Mesenchymal stem cell (in vitro differentiated cells and primary cell): ENCODE measurements around the gene SMCR8.

ENCODE experiments used
- DNase-seq: peaks from one replicate; pipeline ENCODE4 v3.0.0-alpha.2; 2013
- H2AFZ ChIP-seq: one replicate; pipeline ENCODE4 v1.6.1; 2013; ENCODE audit warnings: low read depth, mild to moderate bottlenecking, control low read depth, inconsistent platforms, low read length, moderate library complexity
- H2AK5ac ChIP-seq: 2 replicates; pipeline ENCODE4 v1.6.1; 2013; ENCODE audit warnings: low read length, moderate library complexity, mild to moderate bottlenecking, inconsistent platforms; ENCODE audit not compliant: severe bottlenecking
- H2BK120ac ChIP-seq: one replicate; pipeline ENCODE4 v1.6.1; 2013; ENCODE audit warnings: low read depth, mild to moderate bottlenecking, inconsistent platforms, low read length, moderate library complexity
- H2BK12ac ChIP-seq, 2 experiments: one replicate each; pipeline ENCODE4 v1.6.1; 2013; ENCODE audit warnings: inconsistent platforms in 2 of 2, low read length in 2 of 2, mild to moderate bottlenecking in 2 of 2, moderate library complexity in 2 of 2, control low read depth in 1 of 2
- H2BK15ac ChIP-seq: one replicate; pipeline ENCODE4 v1.6.1; 2013; ENCODE audit warnings: mild to moderate bottlenecking, low read depth, inconsistent platforms; ENCODE audit not compliant: poor library complexity, severe bottlenecking
- H2BK5ac ChIP-seq: 2 replicates; pipeline ENCODE4 v1.6.1; 2013; ENCODE audit warnings: low read depth, mild to moderate bottlenecking, low read length, control low read depth, inconsistent platforms; ENCODE audit not compliant: poor library complexity, severe bottlenecking
- H3K14ac ChIP-seq, 2 experiments: one replicate each; pipeline ENCODE4 v1.6.1; 2013; ENCODE audit warnings: inconsistent platforms in 2 of 2, low read length in 2 of 2, control low read depth in 1 of 2, mild to moderate bottlenecking in 1 of 2, moderate library complexity in 1 of 2
- H3K18ac ChIP-seq, 2 experiments: one replicate each; pipeline ENCODE4 v1.6.1; 2013; ENCODE audit warnings: inconsistent platforms in 2 of 2, low read length in 2 of 2, control low read depth in 1 of 2, low read depth in 1 of 2, mild to moderate bottlenecking in 1 of 2
- H3K23ac ChIP-seq, 2 experiments: one replicate each; pipeline ENCODE4 v1.6.1; 2013; ENCODE audit warnings: inconsistent platforms in 2 of 2, low read length in 2 of 2, mild to moderate bottlenecking in 2 of 2, moderate library complexity in 2 of 2, control low read depth in 1 of 2
- H3K27ac ChIP-seq: 2 replicates; pipeline ENCODE4 v1.5.1; 2013; ENCODE audit warnings: mild to moderate bottlenecking, moderate library complexity, low read length, control low read depth, inconsistent platforms; ENCODE audit not compliant: poor library complexity, severe bottlenecking
- H3K27me3 ChIP-seq, 2 experiments: 2 replicates each; pipeline versions ENCODE4 v1.6.1 to v1.7.0; 2013; ENCODE audit warnings: low read length in 2 of 2, mild to moderate bottlenecking in 2 of 2, moderate library complexity in 2 of 2, control low read depth in 1 of 2, inconsistent platforms in 1 of 2; ENCODE audit not compliant: control insufficient read depth in 1 of 2, insufficient read depth in 1 of 2
- H3K36me3 ChIP-seq, 2 experiments: 2 replicates each; pipeline versions ENCODE4 v1.6.1 to v1.7.0; 2013; ENCODE audit warnings: low read length in 2 of 2, control low read depth in 1 of 2, inconsistent platforms in 1 of 2, low read depth in 1 of 2, mild to moderate bottlenecking in 1 of 2; ENCODE audit not compliant: insufficient read depth in 2 of 2, control insufficient read depth in 1 of 2
- H3K4ac ChIP-seq, 2 experiments: one replicate each; pipeline ENCODE4 v1.6.1; 2013; ENCODE audit warnings: inconsistent platforms in 2 of 2, low read length in 2 of 2, mild to moderate bottlenecking in 2 of 2, moderate library complexity in 2 of 2, control low read depth in 1 of 2, low read depth in 1 of 2
- H3K4me1 ChIP-seq: 2 replicates; pipeline ENCODE4 v1.6.1; 2013; ENCODE audit warnings: low read depth, low read length, control low read depth; ENCODE audit not compliant: control insufficient read depth, insufficient read depth
- H3K4me2 ChIP-seq: 2 replicates; pipeline ENCODE4 v1.6.1; 2013; ENCODE audit warnings: low read length, mild to moderate bottlenecking, inconsistent platforms; ENCODE audit not compliant: poor library complexity, severe bottlenecking
- H3K4me3 ChIP-seq, 2 experiments: 2 replicates each; pipeline versions ENCODE4 v1.5.1 to v1.7.0; 2013; ENCODE audit warnings: low read length in 2 of 2, mild to moderate bottlenecking in 2 of 2, control low read depth in 1 of 2, low read depth in 1 of 2; ENCODE audit not compliant: insufficient read depth in 1 of 2
- H3K79me1 ChIP-seq: replicated peaks from 2 replicates; pipeline ENCODE4 v1.6.1; 2013; ENCODE audit warnings: mild to moderate bottlenecking, control low read depth, low read length, inconsistent platforms; ENCODE audit not compliant: poor library complexity, severe bottlenecking
- H3K9ac ChIP-seq: 2 replicates; pipeline ENCODE4 v1.7.0; 2013; ENCODE audit warnings: mild to moderate bottlenecking, low read length, moderate library complexity
- H3K9me3 ChIP-seq: 2 replicates; pipeline ENCODE4 v1.7.0; 2013; ENCODE audit warnings: mild to moderate bottlenecking, low read length; ENCODE audit not compliant: control insufficient read depth
- H4K8ac ChIP-seq: one replicate; pipeline ENCODE4 v1.6.1; 2013; ENCODE audit warnings: inconsistent platforms, mild to moderate bottlenecking, low read length, moderate library complexity
- H4K91ac ChIP-seq: one replicate; pipeline ENCODE4 v1.6.1; 2013; ENCODE audit warnings: mild to moderate bottlenecking, low read length, inconsistent platforms
- WGBS: methylation state at CpG from one replicate; pipeline ENCODE4 v1.1.7; 2013; ENCODE audit warnings: mixed read lengths; 5-methylcytosine and 5-hydroxymethylcytosine counted together

Gene SMCR8

GRCh38 chr17:18270046-18270931, 44.8 kb upstream of the SMCR8 start:
- no peak overlapping the region for H3K14ac ChIP-seq
- DNase-seq = no peak
- H3K4me3 ChIP-seq = no peak overlapping the region
- H3K9me3 ChIP-seq = no peaks in the 10 kb centered on the region
- no peak overlapping the region for H3K23ac ChIP-seq
- H4K91ac ChIP-seq = no peak overlapping the region
- H2BK120ac ChIP-seq = no peak overlapping the region
- no peak overlapping the region for H3K4me2 ChIP-seq
- peaks cover 39 to 45% of the 10 kb centered on the region in 2 experiments for H3K36me3 ChIP-seq
- no peak overlapping the region for H2AK5ac ChIP-seq
- H3K4me1 ChIP-seq = peaks cover 10% of the 10 kb centered on the region
- H3K27me3 ChIP-seq = no peaks in the 10 kb centered on the region
- H2BK12ac ChIP-seq = no peak overlapping the region
- H4K8ac ChIP-seq = no peak overlapping the region
- no peak overlapping the region for H2BK15ac ChIP-seq
- no peak overlapping the region for H2BK5ac ChIP-seq
- H3K27ac ChIP-seq = no peak overlapping the region
- H3K79me1 ChIP-seq = peaks cover 7% of the 10 kb centered on the region
- WGBS = 94% methylated on average over 13 of the region's 14 CpGs
- H3K9ac ChIP-seq = no peak overlapping the region
- H2AFZ ChIP-seq = no peak overlapping the region
- no peak overlapping the region for H3K18ac ChIP-seq
- no peak overlapping the region for H3K4ac ChIP-seq

GRCh38 chr17:18277076-18277475, 38.0 kb upstream of the SMCR8 start:
- Histone ChIP-seq H3K4me1 (no peaks in the 10 kb centered on the region), H2AFZ (no peak overlapping the region), H3K18ac (no peak overlapping the region), H2BK5ac (no peak overlapping the region), H2AK5ac (no peak overlapping the region), H3K23ac (no peak overlapping the region), H3K14ac (no peak overlapping the region), H4K91ac (no peak overlapping the region), H3K4ac (no peak overlapping the region), H4K8ac (no peak overlapping the region), H3K4me2 (no peak overlapping the region), H3K79me1 (peaks cover 26% of the 10 kb centered on the region), H3K27me3 (no peaks in the 10 kb centered on the region), H3K9me3 (no peaks in the 10 kb centered on the region), H3K27ac (no peak overlapping the region), H3K36me3 (peaks cover 72 to 80% of the 10 kb centered on the region in 2 experiments), H3K9ac (no peak overlapping the region), H3K4me3 (no peak overlapping the region), H2BK12ac (no peak overlapping the region), H2BK120ac (no peak overlapping the region), H2BK15ac (no peak overlapping the region)
- WGBS = 100% methylated on average over 1 of the region's 1 CpG
- no peak for DNase-seq

GRCh38 chr17:18278867-18279266, 36.2 kb upstream of the SMCR8 start:
- no peak overlapping the region for H2AK5ac ChIP-seq
- H2BK15ac ChIP-seq = no peak overlapping the region
- H3K27ac ChIP-seq = no peak overlapping the region
- no peak overlapping the region for H4K8ac ChIP-seq
- H2BK120ac ChIP-seq = no peak overlapping the region
- H3K4me3 ChIP-seq = no peak overlapping the region
- no peak overlapping the region for H2AFZ ChIP-seq
- no peak overlapping the region for H3K18ac ChIP-seq
- no peaks in the 10 kb centered on the region for H3K27me3 ChIP-seq
- no peak overlapping the region for H3K9ac ChIP-seq
- H3K4me2 ChIP-seq = no peak overlapping the region
- H3K14ac ChIP-seq = no peak overlapping the region
- H3K79me1 ChIP-seq = peaks cover 29% of the 10 kb centered on the region
- H4K91ac ChIP-seq = no peak overlapping the region
- H2BK5ac ChIP-seq = no peak overlapping the region
- H3K9me3 ChIP-seq = no peaks in the 10 kb centered on the region
- H3K36me3 ChIP-seq = peaks cover 77 to 81% of the 10 kb centered on the region in 2 experiments
- H3K23ac ChIP-seq = no peak overlapping the region
- peak; percentile 83 for DNase-seq
- H2BK12ac ChIP-seq = no peak overlapping the region
- WGBS = 89% methylated on average over 1 of the region's 3 CpGs
- H3K4ac ChIP-seq = no peak overlapping the region
- no peaks in the 10 kb centered on the region for H3K4me1 ChIP-seq

- Histone ChIP-seq H2BK5ac (no peak overlapping the region), H2BK120ac (no peak overlapping the region), H4K91ac (peak overlapping the region; percentile 21), H3K79me1 (peaks cover 31% of the 10 kb centered on the region), H3K23ac (no peak overlapping the region), H3K4ac (no peak overlapping the region), H3K27ac (no peak overlapping the region), H2AFZ (no peak overlapping the region), H3K4me3 (no peak overlapping the region), H3K9ac (no peak overlapping the region), H3K18ac (no peak overlapping the region), H2BK12ac (no peak overlapping the region), H3K9me3 (no peaks in the 10 kb centered on the region), H3K27me3 (no peaks in the 10 kb centered on the region), H2BK15ac (no peak overlapping the region), H3K14ac (no peak overlapping the region), H4K8ac (peak overlapping the region; percentile 33), H2AK5ac (no peak overlapping the region), H3K4me1 (no peaks in the 10 kb centered on the region), H3K36me3 (peaks cover 76 to 83% of the 10 kb centered on the region in 2 experiments), H3K4me2 (no peak overlapping the region)
- WGBS = 97% methylated on average over 4 of the region's 4 CpGs
- DNase-seq = no peak
These were observed 34.8 kb upstream of the SMCR8 start for GRCh38 chr17:18280249-18280648.
